Sigmoid colon (tissue), 4 donors: ENCODE measurements around the gene BORCS6.

Experiments used
- CTCF ChIP-seq, 4 experiments: fragments of 450-650 bp in 3 of 4; fragments of 200-600 bp in 1 of 4; IDR thresholded peaks; one replicate each; pipeline ENCODE4 v1.5.1; 2016 to 2019; ENCODE audit warnings: antibody characterized with exemption in 4 of 4, mild to moderate bottlenecking in 3 of 4, moderate library complexity in 2 of 4
- EP300 ChIP-seq, 4 donors: sonication (generic); formaldehyde crosslinking; IDR thresholded peaks; one replicate each; pipeline ENCODE4 v1.6.1; 2017; ENCODE audit warnings: antibody characterized with exemption in 4 of 4

- TF ChIP-seq EP300 (IDR thresholded peaks at IDR 0.05) (no peak), CTCF (IDR thresholded peaks at IDR 0.05) (no peak)
Observed at GRCh38 chr17:8155231-8155995, 34.6 kb downstream of the BORCS6 start.
